Left cardiac atrium (tissue), 4 donors: ENCODE results near the gene ACAT1. TPM values are rescaled to one million over a fixed set of nuclear protein-coding genes. Genes with fewer than 3 reads are reported as not detected.
"Not testable (repeated sequence)": the region's sequence is repeated elsewhere in the genome, so short reads cannot be mapped to it uniquely, and the experiment has no call there.

Experiments used
- ATAC-seq, 2 donors: fragments of 200-7000 bp; cut with Tn5 transposase; one replicate each; pipeline ENCODE4 v1.9.1; 2020; ENCODE audit warnings: mild to moderate bottlenecking in 2 of 2, moderate library complexity in 2 of 2
- DNase-seq: peaks from one replicate; pipeline ENCODE4 v3.0.0-alpha.2; 2020
- intact Hi-C, 2 donors: fragments of 100-400 bp; cut with DNase I; formaldehyde crosslinking; loops; one replicate each; pipeline versions ENCODE4 v1.14.1 to v1.15.1; 2022 to 2023
- total RNA-seq, 2 donors: library from RNA; stranded (reverse); fragmentation: NEBNext Ultra II Directional; extraction: Animal tissue kit (Norgen Biotek cat#: 25700); gene quantifications; one replicate each; pipeline ENCODE4 v1.2.1, GENCODE V29; 2021
- donor health status: DM: no; HTN: yes; CAD: no.
- donor health status: DM: no; HTN: yes; CAD: no; lungs with severe emphysema.
- donor health status: DM: yes; HTN: yes; CAD: no.
- donor health status: Dilated cardiomyopathy.

Gene ACAT1
- total RNA-seq, 2 donors from 2014 or later: 132 to 140 TPM

DNA sequence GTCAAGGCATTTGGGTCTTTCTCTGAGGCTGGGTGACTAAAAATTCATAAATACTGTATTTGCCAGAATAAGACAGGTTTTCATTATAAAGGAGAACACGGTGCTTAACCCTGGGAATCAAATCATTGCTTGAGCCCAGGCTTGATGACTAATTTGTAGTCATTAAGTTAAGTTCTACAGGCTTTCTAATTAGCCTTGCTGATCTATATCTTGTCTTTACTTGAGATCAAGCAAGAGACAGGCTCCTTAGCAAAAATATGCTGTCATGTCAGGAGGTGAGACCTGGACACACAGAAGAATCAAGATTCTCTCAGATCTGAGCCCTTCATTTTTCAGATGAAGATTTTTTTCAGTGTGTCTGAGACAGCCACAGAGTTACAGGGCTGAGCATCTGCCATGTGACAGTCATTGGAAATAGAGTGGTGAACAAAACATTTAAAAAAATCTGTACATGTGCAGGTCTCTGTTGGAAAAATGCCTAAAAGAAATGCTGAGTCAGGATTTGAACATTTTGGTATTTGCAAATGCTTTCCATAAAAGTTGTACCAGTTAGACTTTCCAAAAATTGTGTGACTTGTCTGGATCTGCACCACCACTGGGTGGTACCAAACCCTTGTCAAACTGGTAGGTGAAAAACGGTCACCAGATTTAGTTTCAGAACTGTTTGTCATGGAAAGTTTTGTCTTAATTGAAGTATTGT, 14.6 kb downstream of the ACAT1 start:
- DNase-seq (no peak), ATAC-seq (no peak)
- intact Hi-C loops: no loop called here

- intact Hi-C loops: no loop called here
- ATAC-seq: no peak
- no peak for DNase-seq
These were observed 15.8 kb downstream of the ACAT1 start for GRCh38 chr11:108137212-108137611.

GRCh38 chr11:108142304-108142703, 20.9 kb downstream of the ACAT1 start:
- no peak for ATAC-seq
- no peak for DNase-seq
- intact Hi-C loops: loop anchor here in 1 of 2 donors (10.0 kb wide), 1 partner anchor 132 kb away; no protein-coding TSS in a partner anchor

- intact Hi-C loops: loop anchor here in 1 of 2 donors (10.0 kb wide), 1 partner anchor 130 kb away; no protein-coding TSS in a partner anchor
- DNase-seq (no peak), ATAC-seq (no peak)
These were observed 23.2 kb downstream of the ACAT1 start for GRCh38 chr11:108144615-108145014.

DNA sequence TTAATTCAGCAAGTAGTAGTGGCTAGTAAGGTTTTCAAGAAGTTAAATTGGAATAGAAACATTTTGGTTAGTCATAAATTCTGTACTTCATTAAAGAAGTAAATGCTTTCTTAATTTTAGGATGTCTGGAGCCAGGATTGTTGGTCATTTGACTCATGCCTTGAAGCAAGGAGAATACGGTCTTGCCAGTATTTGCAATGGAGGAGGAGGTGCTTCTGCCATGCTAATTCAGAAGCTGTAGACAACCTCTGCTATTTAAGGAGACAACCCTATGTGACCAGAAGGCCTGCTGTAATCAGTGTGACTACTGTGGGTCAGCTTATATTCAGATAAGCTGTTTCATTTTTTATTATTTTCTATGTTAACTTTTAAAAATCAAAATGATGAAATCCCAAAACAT, 25.8 kb downstream of the ACAT1 start:
- intact Hi-C loops: loop anchor here in 1 of 2 donors (10.0 kb wide), 1 partner anchor 128 kb away; no protein-coding TSS in a partner anchor
- ATAC-seq (no peak), DNase-seq (no peak)

GRCh38 chr11:108148556-108148955, 27.2 kb downstream of the ACAT1 start:
- no peak for ATAC-seq
- DNase-seq: no peak
- intact Hi-C loops: loop anchor here in 1 of 2 donors (10.0 kb wide), 1 partner anchor 126 kb away; no protein-coding TSS in a partner anchor

GRCh38 chr11:108154591-108154990, 33.2 kb downstream of the ACAT1 start:
- intact Hi-C loops: no loop called here
- DNase-seq: no peak
- no peak for ATAC-seq

- no peak for DNase-seq
- no peak for ATAC-seq
- intact Hi-C loops: no loop called here
These were observed 39.7 kb downstream of the ACAT1 start for GRCh38 chr11:108160970-108161566.

DNA sequence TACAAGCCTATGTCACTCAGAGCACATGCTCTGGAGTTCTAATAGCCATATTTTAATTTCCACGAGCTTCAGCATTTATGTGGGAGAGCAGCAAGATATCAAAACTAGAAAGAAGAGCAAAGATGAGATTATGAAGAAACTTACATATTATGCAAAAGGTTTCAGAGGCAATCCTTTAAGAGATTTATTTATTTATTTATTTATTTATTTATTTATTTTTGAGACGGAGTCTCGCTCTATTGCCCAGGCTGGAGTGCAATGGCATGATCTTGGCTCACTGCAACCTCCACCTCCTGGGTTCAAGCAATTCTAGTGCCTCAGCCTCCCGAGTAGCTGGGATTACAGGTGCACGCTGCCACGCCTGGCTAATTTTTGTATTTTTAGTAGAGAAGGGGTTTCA, 41.5 kb downstream of the ACAT1 start:
- ATAC-seq, intact Hi-C loops, DNase-seq: not testable (repeated sequence)

DNA sequence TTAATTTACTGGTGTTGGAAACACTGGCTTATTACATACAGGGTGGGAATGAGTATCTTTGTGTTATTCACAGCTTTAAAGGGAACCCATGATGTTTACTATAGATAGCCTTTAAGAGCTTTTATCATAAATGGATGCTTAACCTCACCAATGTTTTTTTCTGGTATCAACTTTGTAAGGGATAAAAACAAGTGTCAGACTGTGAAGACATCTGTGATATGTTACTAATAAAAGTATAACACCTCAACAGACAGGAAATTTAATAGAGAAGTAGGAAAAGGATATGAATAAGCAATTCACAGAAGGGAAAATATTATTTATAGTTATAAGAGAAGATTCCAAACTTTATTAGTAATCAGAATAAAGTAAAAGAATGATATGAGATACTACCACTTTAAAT, 46.3 kb downstream of the ACAT1 start:
- no peak for DNase-seq
- ATAC-seq: no peak
- intact Hi-C loops: no loop called here

- ATAC-seq (no peak), DNase-seq (no peak)
- intact Hi-C loops: no loop called here
These were observed 48.8 kb downstream of the ACAT1 start for GRCh38 chr11:108170184-108170583.

- DNase-seq: no peak
- no peak for ATAC-seq
- intact Hi-C loops: no loop called here
These were observed 56.2 kb downstream of the ACAT1 start for GRCh38 chr11:108177570-108177969.

DNA sequence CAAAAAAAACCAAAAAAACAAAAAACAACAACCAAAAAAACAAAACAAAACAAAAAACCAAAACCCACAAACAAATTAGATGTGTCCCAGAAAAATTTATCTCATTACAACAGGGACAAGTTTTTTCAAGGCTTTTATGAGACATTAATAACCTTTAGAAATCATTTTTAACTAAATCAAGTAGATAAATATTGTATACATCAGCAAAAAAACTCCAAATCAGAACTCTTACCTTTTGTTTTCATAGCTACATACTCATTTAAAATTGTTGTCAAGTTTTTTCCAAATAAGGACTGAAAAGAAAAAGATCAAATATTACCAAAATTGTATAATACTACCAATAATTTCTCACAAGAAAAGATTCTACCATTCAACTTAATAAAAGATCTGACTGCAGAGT, 72.4 kb downstream of the ACAT1 start:
- DNase-seq (no peak), ATAC-seq (no peak)
- intact Hi-C loops: no loop called here

DNA sequence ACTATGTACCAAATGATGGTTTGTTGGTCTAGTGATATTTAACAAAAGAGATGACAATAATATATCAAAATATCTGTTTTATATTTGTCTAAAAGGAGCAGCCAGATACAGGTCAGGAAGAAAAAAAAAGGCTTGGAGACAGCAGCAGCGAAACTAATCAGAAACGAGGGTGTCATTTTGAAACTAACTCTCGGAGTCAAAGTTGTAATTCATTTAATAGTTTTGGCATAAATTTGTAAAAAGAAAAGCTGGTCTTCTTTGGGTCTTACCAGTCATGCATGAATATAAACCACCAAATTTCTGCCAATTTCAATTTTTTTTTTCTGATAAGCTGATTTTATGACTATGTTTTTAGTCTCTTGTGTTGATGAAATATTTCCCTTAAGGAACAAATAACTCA, 75.5 kb downstream of the ACAT1 start:
- intact Hi-C loops: no loop called here
- DNase-seq: no peak
- ATAC-seq: no peak

Other genes with a start within 250 kb of the ACAT1 start
- gene RAB39A, start 193.1 kb upstream of the ACAT1 start, total RNA-seq: 1 to 10 TPM; 1.1 TPM
- 10 to 100 TPM; 37.9 to 40.5 TPM for gene CUL5, start 112.7 kb upstream of the ACAT1 start, total RNA-seq
- 1 to 10 TPM; 8.6 to 8.9 TPM for gene NPAT, start 101.1 kb downstream of the ACAT1 start, total RNA-seq
- 10 to 100 TPM; 40.8 to 43.0 TPM for gene ATM, start 101.5 kb downstream of the ACAT1 start, total RNA-seq